Neutrophil (primary cell): Measurements from ENCODE around the gene AQP2.

Experiments
- H3K27ac ChIP-seq: fragments of 200-600 bp; sonication (generic); 2 replicates; pipeline ENCODE4 v1.5.1; 2016; ENCODE audit warnings: mild to moderate bottlenecking, moderate library complexity
- H3K27me3 ChIP-seq: fragments of 200-600 bp; sonication (generic); 2 replicates; pipeline ENCODE4 v1.6.0; 2016; ENCODE audit warnings: mild to moderate bottlenecking
- H3K36me3 ChIP-seq: fragments of 200-600 bp; sonication (generic); 2 replicates; pipeline ENCODE4 v1.5.1; 2017
- H3K4me1 ChIP-seq, 2 experiments: fragments of 200-600 bp in 1 of 2; sonication (generic) in 1 of 2; 1 replicate in 1 of 2; 2 replicates in 1 of 2; pipeline versions ENCODE4 v1.5.1 to v1.6.1; 2013 to 2016; ENCODE audit warnings: low read depth in 1 of 2, low read length in 1 of 2, mild to moderate bottlenecking in 1 of 2, moderate library complexity in 1 of 2; ENCODE audit not compliant: control insufficient read depth in 1 of 2, insufficient read depth in 1 of 2
- H3K4me3 ChIP-seq, 2 experiments: fragments of 200-600 bp in 1 of 2; sonication (generic) in 1 of 2; 1 replicate in 1 of 2; 2 replicates in 1 of 2; pipeline ENCODE4 v1.5.1; 2013 to 2016; ENCODE audit warnings: low read depth in 1 of 2, low read length in 1 of 2, mild to moderate bottlenecking in 1 of 2, moderate library complexity in 1 of 2
- H3K9me3 ChIP-seq: fragments of 200-600 bp; sonication (generic); 2 replicates; pipeline ENCODE4 v1.5.1; 2016
- CTCF ChIP-seq: fragments of 200-600 bp; sonication (generic); IDR thresholded peaks from 2 replicates; pipeline ENCODE4 v1.5.1; 2016; ENCODE audit warnings: antibody characterized with exemption

The AQP2 gene

GRCh38 chr12:49932533-49933130 is 17.9 kb upstream of the AQP2 start:
- H3K4me3 ChIP-seq, result no peak overlapping the region
- no peaks in the 10 kb centered on the region for H3K36me3 ChIP-seq
- no peaks in the 10 kb centered on the region for H3K4me1 ChIP-seq
- TF ChIP-seq CTCF, result no peak
- no peak overlapping the region for H3K27ac ChIP-seq
- peaks cover 44% of the 10 kb centered on the region for H3K27me3 ChIP-seq
- no peaks in the 10 kb centered on the region for H3K9me3 ChIP-seq

- Histone ChIP-seq H3K27me3 (peaks cover 37% of the 10 kb centered on the region), H3K9me3 (no peaks in the 10 kb centered on the region), H3K27ac (no peak overlapping the region), H3K4me3 (no peak overlapping the region), H3K4me1 (no peaks in the 10 kb centered on the region), H3K36me3 (no peaks in the 10 kb centered on the region)
- no peak for TF ChIP-seq CTCF
Measured at GRCh38 chr12:49933796-49934195, 16.7 kb upstream of the AQP2 start.

GRCh38 chr12:49934505-49934904 is 16.0 kb upstream of the AQP2 start:
- H3K27me3 ChIP-seq, result peaks cover 30% of the 10 kb centered on the region
- no peak for TF ChIP-seq CTCF
- H3K27ac ChIP-seq, result no peak overlapping the region
- no peaks in the 10 kb centered on the region for H3K9me3 ChIP-seq
- H3K4me1 ChIP-seq, result no peaks in the 10 kb centered on the region
- H3K36me3 ChIP-seq, result no peaks in the 10 kb centered on the region
- H3K4me3 ChIP-seq, result no peak overlapping the region

GRCh38 chr12:49936925-49937324 is 13.6 kb upstream of the AQP2 start:
- Histone ChIP-seq H3K4me3 (no peak overlapping the region), H3K27ac (no peak overlapping the region)
- no peak for TF ChIP-seq CTCF

GRCh38 chr12:49937639-49938300 is 12.8 kb upstream of the AQP2 start:
- Histone ChIP-seq H3K9me3 (no peaks in the 10 kb centered on the region), H3K27ac (no peak overlapping the region)

More at GRCh38 chr12:49936925-49937324, 13.6 kb upstream of the AQP2 start:
- H3K4me1 ChIP-seq, result peaks cover 4 to 6% of the 10 kb centered on the region in 2 experiments
- peaks cover 9% of the 10 kb centered on the region for H3K27me3 ChIP-seq
- no peaks in the 10 kb centered on the region for H3K36me3 ChIP-seq
- no peaks in the 10 kb centered on the region for H3K9me3 ChIP-seq

More at GRCh38 chr12:49937639-49938300, 12.8 kb upstream of the AQP2 start:
- Histone ChIP-seq H3K4me1 (peaks cover 13 to 14% of the 10 kb centered on the region in 2 experiments), H3K36me3 (no peaks in the 10 kb centered on the region), H3K27me3 (peaks cover 7% of the 10 kb centered on the region), H3K4me3 (no peak overlapping the region)
- TF ChIP-seq CTCF, result no peak
